CD4-positive, alpha-beta T cell treated with Interleukin-10 for 1 hour (primary cell): ENCODE data around the gene CLIC3.
A peak's percentile ranks its signal among the peaks of the same experiment; 100 is the strongest.

Source experiments
- DNase-seq: peaks from one replicate; pipeline ENCODE4 v3.0.0-alpha.2; 2020

CLIC3 gene

GRCh38 chr9:136962163-136962562 lies 34.2 kb downstream of the CLIC3 start:
- DNase-seq, result no peak

- no peak for DNase-seq
These were observed 34.9 kb downstream of the CLIC3 start for GRCh38 chr9:136961279-136962065.

GRCh38 chr9:136960938-136961275 lies 35.5 kb downstream of the CLIC3 start:
- DNase-seq, result no peak

GRCh38 chr9:136960212-136960937 lies 36.0 kb downstream of the CLIC3 start:
- DNase-seq, result peak; percentile 57

GRCh38 chr9:136958898-136959850 lies 37.2 kb downstream of the CLIC3 start:
- no peak for DNase-seq

- no peak for DNase-seq
These were observed 37.9 kb downstream of the CLIC3 start for GRCh38 chr9:136958473-136958872.

GRCh38 chr9:136957901-136958300 lies 38.5 kb downstream of the CLIC3 start:
- DNase-seq, result no peak

- DNase-seq, result no peak
These were observed 38.9 kb downstream of the CLIC3 start for GRCh38 chr9:136957461-136957860.

- no peak for DNase-seq
These were observed 39.8 kb downstream of the CLIC3 start for GRCh38 chr9:136956604-136957003.

- no peak for DNase-seq
These were observed 40.4 kb downstream of the CLIC3 start for GRCh38 chr9:136955943-136956335.

GRCh38 chr9:136955202-136955942 lies 41.0 kb downstream of the CLIC3 start:
- DNase-seq, result no peak

GRCh38 chr9:136954270-136955083 lies 41.9 kb downstream of the CLIC3 start:
- no peak for DNase-seq

- DNase-seq, result no peak
These were observed 42.5 kb downstream of the CLIC3 start for GRCh38 chr9:136953771-136954269.

- DNase-seq, result no peak
These were observed 43.2 kb downstream of the CLIC3 start for GRCh38 chr9:136952876-136953770.

GRCh38 chr9:136952321-136952850 lies 44.0 kb downstream of the CLIC3 start:
- no peak for DNase-seq

GRCh38 chr9:136951541-136952320 lies 44.6 kb downstream of the CLIC3 start, which contains the start of gene LCN12:
Gene LCN12 (plus strand): TSS chr9:136952273. CDS start chr9:136952328, 55 bp downstream.
- no peak for DNase-seq

- DNase-seq, result no peak
These were observed 45.6 kb downstream of the CLIC3 start for GRCh38 chr9:136950656-136951276.

GRCh38 chr9:136949817-136950655 lies 46.3 kb downstream of the CLIC3 start:
- DNase-seq, result peak; percentile 96
